Memory B cell (primary cell): Measurements from ENCODE around the gene TTL.
"Not testable (repeated sequence)": the region's sequence is repeated elsewhere in the genome, so short reads cannot be mapped to it uniquely, and the experiment has no call there.

Source experiments
- ATAC-seq: fragments of 150-1000 bp; cut with Tn5 transposase; 2 replicates; pipeline ENCODE4 v1.10.0; 2021; ENCODE audit warnings: low read depth, mild to moderate bottlenecking, moderate library complexity
- DNase-seq, 2 donors: peaks; one replicate each; pipeline ENCODE4 v3.0.0; 2022; ENCODE audit warnings: low spot score in 2 of 2
- H3K27ac Mint-ChIP-seq: one replicate; pipeline ENCODE4 v1.8.0; 2022; ENCODE audit warnings: mild to moderate bottlenecking, moderate library complexity, mixed read lengths
- H3K27me3 Mint-ChIP-seq: one replicate; pipeline ENCODE4 v1.8.0; 2022; ENCODE audit warnings: mixed read lengths
- H3K36me3 Mint-ChIP-seq: one replicate; pipeline ENCODE4 v1.8.0; 2022; ENCODE audit warnings: mild to moderate bottlenecking, mixed read lengths
- H3K4me1 Mint-ChIP-seq: one replicate; pipeline ENCODE4 v1.8.0; 2022; ENCODE audit warnings: mixed read lengths
- H3K4me3 Mint-ChIP-seq: one replicate; pipeline ENCODE4 v1.8.0; 2022; ENCODE audit warnings: mild to moderate bottlenecking, moderate library complexity, mixed read lengths
- H3K9me3 Mint-ChIP-seq: one replicate; pipeline ENCODE4 v1.8.0; 2022; ENCODE audit warnings: mixed read lengths

The TTL gene

GRCh38 chr2:112481528-112482233, at the start of gene TTL:
TSS of gene TTL (plus strand) at chr2:112482156. CDS start at chr2:112482345, 189 bp downstream.
- no peaks in the 10 kb centered on the region for H3K36me3 Mint-ChIP-seq
- peak; percentile 75 for ATAC-seq
- peak within 1 kb of the TSS; percentile 97 for H3K4me3 Mint-ChIP-seq
- peak within 1 kb of the TSS; percentile 87 for H3K27ac Mint-ChIP-seq
- H3K27me3 Mint-ChIP-seq, result no peaks in the 10 kb centered on the region
- DNase-seq, result peak; percentile 65 to 73
- no peaks in the 10 kb centered on the region for H3K9me3 Mint-ChIP-seq
- peaks cover 21% of the 10 kb centered on the region for H3K4me1 Mint-ChIP-seq

DNA sequence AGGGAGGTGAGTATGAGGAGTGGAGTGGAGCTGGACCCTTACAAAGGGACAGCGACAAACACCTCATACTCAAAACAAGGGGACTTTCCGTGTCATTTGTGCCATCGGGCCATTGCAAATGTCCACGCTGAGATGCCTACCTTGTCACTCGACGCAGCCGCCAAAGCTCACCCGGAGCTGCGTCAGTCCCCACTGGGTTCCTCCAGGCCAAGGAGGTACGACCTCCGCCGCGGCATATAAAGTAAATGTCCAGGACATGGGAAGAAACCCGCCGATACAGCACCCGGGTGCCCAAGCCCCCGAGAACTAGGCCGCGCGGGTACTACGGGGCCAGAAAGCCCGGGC, 49.6 kb upstream of the TTL start:
- not testable (repeated sequence) for H3K9me3 Mint-ChIP-seq, H3K36me3 Mint-ChIP-seq, H3K27me3 Mint-ChIP-seq, DNase-seq, H3K4me1 Mint-ChIP-seq, ATAC-seq
- Mint-ChIP-seq H3K27ac (peak overlapping the region; percentile 41), H3K4me3 (peak overlapping the region; percentile 80)

DNA sequence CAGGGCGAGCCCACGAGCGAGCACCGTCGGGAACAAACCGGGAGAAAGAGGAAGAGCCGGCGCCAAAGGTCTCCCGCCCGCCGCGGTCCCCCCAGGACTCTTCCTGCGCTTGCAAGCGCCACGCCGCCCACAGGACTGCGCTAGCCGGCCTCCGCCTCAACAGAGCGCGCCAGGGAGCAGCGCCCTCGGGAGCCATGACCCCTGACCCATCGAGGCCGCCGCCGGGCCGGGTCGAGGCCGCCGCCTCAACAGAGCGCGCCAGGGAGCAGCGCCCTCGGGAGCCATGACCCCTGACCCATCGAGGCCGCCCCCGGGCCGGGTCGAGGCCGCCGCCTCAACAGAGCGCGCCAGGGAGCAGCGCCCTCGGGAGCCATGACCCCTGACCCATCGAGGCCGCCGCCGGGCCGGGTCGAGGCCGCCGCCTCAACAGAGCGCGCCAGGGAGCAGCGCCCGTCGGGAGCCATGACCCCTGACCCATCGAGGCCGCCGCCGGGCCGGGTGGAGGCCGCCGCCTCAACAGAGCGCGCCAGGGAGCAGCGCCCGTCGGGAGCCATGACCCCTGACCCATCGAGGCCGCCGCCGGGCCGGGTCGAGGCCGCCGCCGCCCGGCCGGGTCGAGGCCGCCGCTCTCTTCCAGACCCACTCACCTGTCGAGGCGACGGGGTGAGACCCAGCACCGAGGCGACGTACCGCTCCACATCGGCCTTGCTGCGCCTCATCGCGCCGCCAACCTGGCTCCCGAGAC, 49.0 kb upstream of the TTL start:
- H3K9me3 Mint-ChIP-seq, H3K36me3 Mint-ChIP-seq, H3K27me3 Mint-ChIP-seq, H3K4me1 Mint-ChIP-seq, DNase-seq: not testable (repeated sequence)
- ATAC-seq, result peak; percentile 51
- Mint-ChIP-seq H3K4me3 (peak overlapping the region; percentile 80), H3K27ac (peak overlapping the region; percentile 61)

DNA sequence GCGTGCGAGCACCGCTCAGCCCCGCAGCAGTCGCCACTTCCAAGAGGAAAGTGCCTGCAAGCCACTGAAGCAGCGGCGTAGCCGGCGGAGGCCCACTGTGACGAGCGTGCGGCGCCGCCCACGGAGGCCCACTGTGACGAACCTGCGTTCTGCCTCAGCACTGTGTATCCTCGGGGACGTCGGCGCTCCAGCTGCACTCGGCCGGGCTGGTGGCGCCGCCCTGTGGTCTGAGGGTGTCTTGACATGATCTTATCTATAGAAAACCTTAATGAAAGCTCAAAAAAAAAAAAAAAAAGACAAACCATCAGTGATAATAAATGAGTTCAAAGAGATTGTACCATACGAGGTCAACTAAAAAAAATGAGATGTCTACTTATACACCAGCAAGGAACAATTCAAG, 48.5 kb upstream of the TTL start, which contains the start of gene RGPD8:
Gene RGPD8 (minus strand): TSS at position 166 of the 400 bp plus-strand sequence. CDS start 192 bp downstream, outside the sequence.
- not testable (repeated sequence) for H3K27me3 Mint-ChIP-seq, H3K4me1 Mint-ChIP-seq, H3K9me3 Mint-ChIP-seq, H3K36me3 Mint-ChIP-seq
- Mint-ChIP-seq H3K4me3 (peak within 1 kb of the TSS; percentile 80), H3K27ac (peak within 1 kb of the TSS; percentile 61)
- ATAC-seq (peak; percentile 98), DNase-seq (peak; percentile 73 to 85)

- Mint-ChIP-seq H3K4me3 (no peak overlapping the region), H3K9me3 (no peaks in the 10 kb centered on the region), H3K36me3 (no peaks in the 10 kb centered on the region), H3K27ac (peak overlapping the region; percentile 61), H3K4me1 (peaks cover 9% of the 10 kb centered on the region), H3K27me3 (peaks cover 5% of the 10 kb centered on the region)
- DNase-seq (no peak), ATAC-seq (no peak)
Observed at GRCh38 chr2:112433932-112434730, 47.8 kb upstream of the TTL start.

- not testable (repeated sequence) for H3K27me3 Mint-ChIP-seq, H3K27ac Mint-ChIP-seq, DNase-seq, H3K4me1 Mint-ChIP-seq, ATAC-seq, H3K36me3 Mint-ChIP-seq, H3K4me3 Mint-ChIP-seq, H3K9me3 Mint-ChIP-seq
Observed at GRCh38 chr2:112434890-112435715, 46.9 kb upstream of the TTL start.

DNA sequence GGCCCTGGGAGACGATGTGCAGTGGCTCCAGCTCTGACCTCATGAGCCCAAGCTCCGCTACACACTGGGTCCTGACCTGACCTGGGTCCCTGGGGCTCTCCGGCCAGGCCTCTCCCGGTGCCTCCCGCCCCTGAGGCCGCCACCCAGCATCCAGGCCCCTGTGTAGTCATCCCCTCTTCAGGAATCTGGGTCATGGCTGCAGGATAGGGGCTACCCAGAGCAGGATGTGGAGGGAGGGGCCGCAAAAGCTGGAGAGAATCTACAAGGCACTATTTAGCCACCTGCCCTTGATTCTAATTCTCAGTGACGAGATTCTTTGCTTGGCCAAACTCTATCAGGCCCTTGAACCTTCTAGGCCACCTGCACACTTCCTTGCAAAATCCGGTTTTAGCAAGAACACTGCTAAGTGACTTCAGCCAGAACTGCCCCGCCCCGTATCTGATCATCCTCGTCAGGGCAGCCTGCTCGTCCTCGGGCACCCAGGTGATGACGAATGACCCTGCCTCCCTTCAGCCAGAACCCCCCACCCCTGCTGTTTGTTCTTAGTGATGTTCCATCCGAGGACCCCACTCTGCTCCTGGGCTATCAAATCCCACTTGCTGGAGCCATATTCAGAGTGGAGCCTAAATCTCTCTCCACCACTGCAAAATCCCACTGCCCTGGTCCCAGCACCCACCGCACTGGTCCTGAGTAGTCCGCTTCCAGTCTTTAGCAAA, 46.1 kb upstream of the TTL start:
- not testable (repeated sequence) for H3K27ac Mint-ChIP-seq, H3K27me3 Mint-ChIP-seq, H3K9me3 Mint-ChIP-seq, DNase-seq, H3K4me1 Mint-ChIP-seq, H3K36me3 Mint-ChIP-seq, H3K4me3 Mint-ChIP-seq, ATAC-seq

DNA sequence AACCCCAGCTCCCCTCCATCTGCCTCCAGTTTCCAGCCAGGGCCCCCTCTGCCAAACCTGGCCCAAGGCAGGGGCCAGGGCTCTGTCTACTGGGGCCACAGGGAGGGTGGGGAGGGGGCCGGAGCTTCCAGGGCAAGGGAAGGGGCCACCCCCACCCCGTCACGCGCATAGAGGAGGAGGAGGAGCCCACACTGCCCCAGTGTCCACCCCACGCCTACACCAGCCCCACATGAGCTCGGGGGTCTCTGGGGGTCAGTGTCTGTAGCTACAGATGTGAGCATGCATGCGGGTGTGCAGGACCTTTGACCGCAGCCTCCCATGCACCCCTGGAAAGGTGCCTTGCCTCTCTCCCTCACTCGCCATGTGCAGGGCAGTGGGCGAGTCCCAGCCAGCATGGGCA, 45.0 kb upstream of the TTL start:
- H3K9me3 Mint-ChIP-seq, ATAC-seq, H3K4me3 Mint-ChIP-seq, H3K36me3 Mint-ChIP-seq, H3K27ac Mint-ChIP-seq, H3K4me1 Mint-ChIP-seq, H3K27me3 Mint-ChIP-seq, DNase-seq: not testable (repeated sequence)

DNA sequence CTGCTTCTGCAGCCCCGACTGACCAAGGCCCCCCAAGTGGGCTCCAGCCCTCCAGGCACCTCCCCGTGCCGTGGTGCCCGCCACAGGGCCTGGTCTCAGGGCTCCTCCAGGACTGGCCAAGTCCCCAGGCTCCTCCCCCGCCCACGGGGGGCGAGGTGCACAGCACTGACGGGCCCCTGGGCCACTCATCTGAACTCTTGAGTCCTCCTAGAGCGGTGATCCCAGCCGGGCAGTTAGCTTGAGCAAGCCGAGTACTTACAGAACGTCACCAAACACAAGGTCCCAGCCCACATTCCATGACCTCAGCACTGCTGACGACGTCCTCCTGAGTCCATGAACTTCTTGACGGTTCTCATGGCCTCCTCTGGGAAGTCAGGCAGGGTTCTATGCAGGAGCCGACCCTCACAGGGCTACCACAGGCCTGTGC, 44.5 kb upstream of the TTL start:
- ATAC-seq, H3K36me3 Mint-ChIP-seq, H3K4me1 Mint-ChIP-seq, H3K4me3 Mint-ChIP-seq, H3K9me3 Mint-ChIP-seq, H3K27me3 Mint-ChIP-seq, DNase-seq, H3K27ac Mint-ChIP-seq: not testable (repeated sequence)

- not testable (repeated sequence) for H3K9me3 Mint-ChIP-seq, DNase-seq, H3K36me3 Mint-ChIP-seq, H3K4me3 Mint-ChIP-seq, H3K4me1 Mint-ChIP-seq, H3K27ac Mint-ChIP-seq, ATAC-seq, H3K27me3 Mint-ChIP-seq
Observed at GRCh38 chr2:112438603-112439261, 43.2 kb upstream of the TTL start.

DNA sequence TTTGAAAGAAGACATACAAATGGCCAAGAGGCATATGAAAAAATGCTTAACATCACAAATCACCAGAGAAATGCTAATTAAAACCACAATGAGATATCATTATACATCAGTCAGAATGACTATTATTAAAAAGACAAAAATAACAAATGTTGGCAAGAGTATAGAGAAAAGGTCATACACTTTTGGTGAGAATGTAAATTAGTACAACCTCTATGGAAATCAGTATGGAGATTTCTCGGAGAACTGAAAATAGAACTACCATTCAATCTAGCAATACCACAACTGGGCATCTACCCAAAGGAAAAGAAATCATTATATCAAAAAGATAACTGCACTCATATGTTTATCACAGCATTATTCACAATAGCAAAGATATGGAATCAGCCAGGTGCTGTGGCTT, 37.7 kb upstream of the TTL start:
- DNase-seq, H3K4me1 Mint-ChIP-seq, H3K9me3 Mint-ChIP-seq, H3K36me3 Mint-ChIP-seq, H3K4me3 Mint-ChIP-seq, ATAC-seq, H3K27me3 Mint-ChIP-seq, H3K27ac Mint-ChIP-seq: not testable (repeated sequence)

DNA sequence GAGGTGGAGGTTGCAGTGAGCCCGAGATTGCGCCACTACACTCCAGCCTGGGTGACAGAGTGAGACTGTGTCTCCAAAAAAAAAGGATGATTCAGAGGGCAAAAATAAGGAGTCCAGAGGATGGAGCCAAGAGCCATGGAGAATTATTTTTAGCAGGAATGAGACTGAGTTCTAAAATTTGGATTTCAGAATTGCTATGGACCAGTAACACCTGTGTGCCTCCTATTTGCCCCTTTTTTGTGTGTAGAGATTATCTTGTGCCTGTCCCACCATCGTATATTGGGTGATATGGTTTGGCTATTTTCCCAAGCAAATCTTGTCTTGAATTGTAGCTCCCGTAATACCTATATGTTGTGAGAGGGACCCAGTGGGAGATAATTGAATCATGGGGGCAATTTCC, 32.1 kb upstream of the TTL start:
- Mint-ChIP-seq H3K4me3 (no peak overlapping the region), H3K9me3 (no peaks in the 10 kb centered on the region), H3K27me3 (no peaks in the 10 kb centered on the region), H3K36me3 (no peaks in the 10 kb centered on the region), H3K27ac (no peak overlapping the region), H3K4me1 (no peaks in the 10 kb centered on the region)
- ATAC-seq (no peak), DNase-seq (no peak)

DNA sequence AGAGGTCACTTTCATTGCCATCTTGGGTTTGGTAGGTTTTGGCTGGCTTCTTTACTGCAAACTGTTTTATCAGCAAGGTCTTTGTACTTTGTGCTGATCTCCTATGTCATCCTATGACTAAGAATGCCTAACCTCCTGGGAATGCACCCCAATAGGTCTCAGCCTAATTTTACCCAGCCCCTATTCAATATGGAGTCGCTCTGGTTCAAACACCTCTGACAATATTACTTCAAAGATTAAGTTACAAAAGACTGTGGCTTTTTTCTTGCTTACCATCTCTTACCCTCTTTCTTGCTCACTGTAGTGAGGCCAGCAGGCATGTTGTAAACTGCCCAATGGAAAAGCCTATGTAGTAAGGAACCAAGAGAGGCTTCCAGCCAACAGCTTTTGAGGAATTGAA, 30.6 kb upstream of the TTL start:
- no peaks in the 10 kb centered on the region for H3K9me3 Mint-ChIP-seq
- no peak overlapping the region for H3K27ac Mint-ChIP-seq
- no peak overlapping the region for H3K4me3 Mint-ChIP-seq
- H3K4me1 Mint-ChIP-seq, result no peaks in the 10 kb centered on the region
- no peaks in the 10 kb centered on the region for H3K36me3 Mint-ChIP-seq
- DNase-seq (no peak), ATAC-seq (no peak)
- H3K27me3 Mint-ChIP-seq, result peaks cover 3% of the 10 kb centered on the region
